IMR-90 (cell line): ENCODE data around the gene SLC2A1. TPM values are rescaled to one million over a fixed set of nuclear protein-coding genes. Genes with fewer than 3 reads are reported as not detected.

Source experiments
- ATAC-seq: fragments of 200-7000 bp; cut with Tn5 transposase; 2 replicates; pipeline ENCODE4 v1.9.1; 2020; ENCODE audit warnings: low read depth, mild to moderate bottlenecking, moderate library complexity
- BruUV-seq: library from RNA; stranded (reverse); fragments of 400-500 nt; replicated peaks from 2 replicates; lab custom pipeline; 2021; lab: Mats Ljungman, UMichigan
- CTCF ChIA-PET: fragments of 300-600 bp; formaldehyde crosslinking; extraction: SDS; loops from one replicate; lab custom pipeline; 2021; ENCODE audit warnings: antibody characterized with exemption; lab: Yijun Ruan, JAX
- POLR2A ChIA-PET: fragments of 300-600 bp; sonication (Branson Sonifier 250); formaldehyde crosslinking; loops from one replicate; lab custom pipeline; 2022; ENCODE audit warnings: antibody characterized with exemption; ENCODE audit not compliant: unreplicated experiment; lab: Charles Lee
- DNase-seq: peaks from one replicate; pipeline ENCODE4 v3.0.0; 2013
- H2AFZ ChIP-seq: replicated peaks from 2 replicates; pipeline ENCODE3; 2013; ENCODE audit warnings: low read length, mild to moderate bottlenecking; ENCODE audit not compliant: poor library complexity
- H2AK5ac ChIP-seq: 2 replicates; pipeline ENCODE4 v1.6.1; 2013; ENCODE audit warnings: low read depth, low read length, inconsistent platforms
- H2AK9ac ChIP-seq: replicated peaks from 2 replicates; pipeline ENCODE3; 2013; ENCODE audit warnings: mild to moderate bottlenecking, low read depth, low read length, moderate library complexity; ENCODE audit not compliant: poor library complexity
- H2BK120ac ChIP-seq: 2 replicates; pipeline ENCODE4 v1.6.1; 2013; ENCODE audit warnings: low read depth, low read length, inconsistent platforms
- H2BK15ac ChIP-seq: 3 replicates; pipeline ENCODE4 v1.6.1; 2013; ENCODE audit warnings: low read depth, low read length, inconsistent platforms
- H2BK20ac ChIP-seq: 2 replicates; pipeline ENCODE4 v1.6.1; 2013; ENCODE audit warnings: low read depth, mild to moderate bottlenecking, inconsistent platforms, low read length, moderate library complexity
- H2BK5ac ChIP-seq: 2 replicates; pipeline ENCODE4 v1.6.1; 2013; ENCODE audit warnings: mild to moderate bottlenecking, low read depth, low read length, inconsistent platforms; ENCODE audit not compliant: poor library complexity, severe bottlenecking
- H3K14ac ChIP-seq: replicated peaks from 2 replicates; pipeline ENCODE4 v1.6.1; 2013; ENCODE audit warnings: low read depth, low read length, inconsistent platforms
- H3K18ac ChIP-seq: 2 replicates; pipeline ENCODE4 v1.6.1; 2013; ENCODE audit warnings: low read depth, low read length, control low read depth
- H3K23ac ChIP-seq: 2 replicates; pipeline ENCODE4 v1.6.1; 2013; ENCODE audit warnings: low read depth, low read length, inconsistent platforms
- H3K27ac ChIP-seq: 2 replicates; pipeline ENCODE4 v1.5.1; 2013; ENCODE audit warnings: mild to moderate bottlenecking, control low read depth, low read length; ENCODE audit not compliant: insufficient read depth
- H3K27me3 ChIP-seq: 2 replicates; pipeline ENCODE4 v1.6.1; 2013; ENCODE audit warnings: low read length; ENCODE audit not compliant: control insufficient read depth, insufficient read depth
- H3K36me3 ChIP-seq: 2 replicates; pipeline ENCODE4 v1.6.1; 2013; ENCODE audit warnings: low read length, mixed read lengths; ENCODE audit not compliant: control insufficient read depth, insufficient read depth
- H3K4ac ChIP-seq: 2 replicates; pipeline ENCODE4 v1.6.1; 2013; ENCODE audit warnings: low read depth, low read length, inconsistent platforms
- H3K4me1 ChIP-seq: 2 replicates; pipeline ENCODE4 v1.6.1; 2013; ENCODE audit warnings: low read length, mixed read lengths; ENCODE audit not compliant: control insufficient read depth, insufficient read depth
- H3K4me2 ChIP-seq: 2 replicates; pipeline ENCODE4 v1.6.1; 2013; ENCODE audit warnings: low read depth, mild to moderate bottlenecking, control low read depth, low read length, moderate library complexity
- H3K4me3 ChIP-seq: 2 replicates; pipeline ENCODE4 v1.5.1; 2013; ENCODE audit warnings: low read depth, mild to moderate bottlenecking, control low read depth, low read length, moderate library complexity; ENCODE audit not compliant: insufficient read depth
- H3K56ac ChIP-seq: 2 replicates; pipeline ENCODE4 v1.6.1; 2013; ENCODE audit warnings: low read length, inconsistent platforms; ENCODE audit not compliant: insufficient read depth; ENCODE audit errors: extremely low read depth
- H3K79me1 ChIP-seq, 2 experiments: 2 replicates each; pipeline ENCODE4 v1.6.1; 2013; ENCODE audit warnings: low read length in 2 of 2, inconsistent platforms in 1 of 2, low read depth in 1 of 2
- H3K9ac ChIP-seq: 2 replicates; pipeline ENCODE4 v1.6.1; 2013; ENCODE audit warnings: low read depth, low read length, control low read depth
- H3K9me1 ChIP-seq: 2 replicates; pipeline ENCODE4 v1.6.1; 2013; ENCODE audit warnings: low read length, inconsistent platforms; ENCODE audit not compliant: insufficient read depth
- H3K9me3 ChIP-seq: 2 replicates; pipeline ENCODE4 v1.6.1; 2013; ENCODE audit warnings: low read length; ENCODE audit not compliant: control insufficient read depth, insufficient read depth
- H4K20me1 ChIP-seq: 2 replicates; pipeline ENCODE4 v1.6.1; 2013; ENCODE audit warnings: low read length, inconsistent platforms; ENCODE audit not compliant: insufficient read depth
- H4K5ac ChIP-seq: 2 replicates; pipeline ENCODE4 v1.6.1; 2013; ENCODE audit warnings: mild to moderate bottlenecking, low read depth, low read length, control low read depth
- H4K8ac ChIP-seq, 2 experiments: 2 replicates each; pipeline ENCODE4 v1.6.1; 2013; ENCODE audit warnings: low read depth in 2 of 2, low read length in 2 of 2, control low read depth in 1 of 2, inconsistent platforms in 1 of 2
- H4K91ac ChIP-seq: 2 replicates; pipeline ENCODE4 v1.6.1; 2013; ENCODE audit warnings: low read depth, low read length, inconsistent platforms; ENCODE audit not compliant: insufficient read depth
- BHLHE40 ChIP-seq: fragments of 150-350 bp; IDR thresholded peaks from 2 replicates; pipeline ENCODE4 v1.6.1; 2016; ENCODE audit warnings: mild to moderate bottlenecking, low read depth, low read length
- CEBPB ChIP-seq: IDR thresholded peaks from 2 replicates; pipeline ENCODE4 v1.6.1; 2012; ENCODE audit warnings: low read depth, low read length, improper control_type of control experiment
- CHD1 ChIP-seq: IDR thresholded peaks from 2 replicates; pipeline ENCODE4 v1.6.1; 2012; ENCODE audit warnings: low read depth, low read length, improper control_type of control experiment
- CTCF ChIP-seq: conservative IDR thresholded peaks from 2 replicates; pipeline ENCODE4 v1.5.1; 2012; ENCODE audit warnings: mild to moderate bottlenecking, low read depth, low read length, improper control_type of control experiment
- ELK1 ChIP-seq: fragments of 150-350 bp; IDR thresholded peaks from 2 replicates; pipeline ENCODE4 v1.6.1; 2016; ENCODE audit warnings: low read depth, mild to moderate bottlenecking, low read length, moderate library complexity, borderline replicate concordance
- FOS ChIP-seq: fragments of 150-350 bp; IDR thresholded peaks from 2 replicates; pipeline ENCODE4 v1.6.1; 2016; ENCODE audit warnings: low read depth, low read length
- MAFK ChIP-seq: IDR thresholded peaks from 2 replicates; pipeline ENCODE4 v1.6.1; 2012; ENCODE audit warnings: low read depth, low read length, improper control_type of control experiment
- MAZ ChIP-seq: IDR thresholded peaks from 2 replicates; pipeline ENCODE4 v1.6.1; 2012; ENCODE audit warnings: low read depth, mild to moderate bottlenecking, low read length, improper control_type of control experiment, moderate library complexity, borderline replicate concordance
- MXI1 ChIP-seq: IDR thresholded peaks from 2 replicates; pipeline ENCODE4 v1.6.1; 2012; ENCODE audit warnings: low read depth, mild to moderate bottlenecking, low read length, moderate library complexity, borderline replicate concordance
- NFE2L2 ChIP-seq: fragments of 150-350 bp; IDR thresholded peaks from 2 replicates; pipeline ENCODE4 v1.6.1; 2016; ENCODE audit warnings: low read depth, mild to moderate bottlenecking, low read length
- POLR2A ChIP-seq: IDR thresholded peaks from 2 replicates; pipeline ENCODE4 v1.6.1; 2012; ENCODE audit warnings: mild to moderate bottlenecking, low read depth, low read length
- RAD21 ChIP-seq: IDR thresholded peaks from 2 replicates; pipeline ENCODE4 v1.6.1; 2012; ENCODE audit warnings: low read length, improper control_type of control experiment
- RCOR1 ChIP-seq: IDR thresholded peaks from 2 replicates; pipeline ENCODE4 v1.6.1; 2012; ENCODE audit warnings: mild to moderate bottlenecking, low read length, improper control_type of control experiment; ENCODE audit not compliant: insufficient replicate concordance
- RFX5 ChIP-seq: IDR thresholded peaks from 2 replicates; pipeline ENCODE4 v1.8.0; 2012; ENCODE audit warnings: low read depth, mild to moderate bottlenecking, low read length, moderate library complexity
- SMC3 ChIP-seq: fragments of 150-350 bp; IDR thresholded peaks from 2 replicates; pipeline ENCODE4 v1.6.1; 2016; ENCODE audit warnings: low read depth, mild to moderate bottlenecking, antibody characterized with exemption, low read length, moderate library complexity
- USF2 ChIP-seq: fragments of 150-350 bp; IDR thresholded peaks from 2 replicates; pipeline ENCODE4 v1.6.1; 2017; ENCODE audit warnings: mild to moderate bottlenecking, antibody characterized with exemption, low read length, low read depth
- WGBS, 2 experiments: methylation state at CpG; one replicate each; pipeline versions ENCODE4 v1.1.5 to v1.1.7; 2013; ENCODE audit warnings: missing lambda C conversion rate in 2 of 2; ENCODE audit not compliant: insufficient read length in 1 of 2; ENCODE audit errors: extremely low coverage in 2 of 2; 5-methylcytosine and 5-hydroxymethylcytosine counted together
- dilution Hi-C: fragments of 300-500 bp; cut with HindIII; formaldehyde crosslinking; loops from one replicate; pipeline ENCODE4 v1.14.3; 2018; ENCODE audit warnings: low sequenced_read_pairs; ENCODE audit not compliant: unreplicated experiment
- in situ Hi-C: fragments of 300-500 bp; cut with MboI; formaldehyde crosslinking; loops from 3 replicates; pipeline ENCODE4 v1.14.3; 2019; ENCODE audit warnings: low sequenced_read_pairs, inconsistent platforms, mixed read lengths
- intact Hi-C: fragments of 100-400 bp; cut with micrococcal nuclease; formaldehyde crosslinking; loops from 2 replicates; pipeline ENCODE4 v1.10.0; 2022
- polyA plus RNA-seq, 3 experiments: library from polyadenylated mRNA; depleted of rRNA; stranded (reverse); fragments of >200 nt; gene quantifications; 2 replicates each; pipeline ENCODE4 v1.2.3, GENCODE V29; 2012; ENCODE audit warnings: low replicate concordance in 1 of 3
- total RNA-seq: library from RNA; depleted of rRNA; stranded (reverse); fragments of >200 nt; gene quantifications from 2 replicates; pipeline ENCODE4 v1.2.3, GENCODE V29; 2012

The SLC2A1 gene
- total and polyA plus RNA-seq, 2 of the 4 experiments (the other 2 are of a cell fraction), result 200 to 395 TPM

- H4K91ac ChIP-seq, result no peak overlapping the region
- DNase-seq, result no peak
- no peak overlapping the region for H2BK5ac ChIP-seq
- H3K79me1 ChIP-seq, result no peaks in the 10 kb centered on the region
- no peak overlapping the region for H3K14ac ChIP-seq
- no peaks in the 10 kb centered on the region for H3K9me3 ChIP-seq
- H2BK120ac ChIP-seq, result no peak overlapping the region
- H3K4me3 ChIP-seq, result no peak overlapping the region
- peak overlapping the region; percentile 23; the same call in 1 of the 2 replicates for H2AK5ac ChIP-seq
- H2BK15ac ChIP-seq, result no peak overlapping the region
- H2AFZ ChIP-seq, result no peak overlapping the region
- dilution Hi-C loops (no loop called here), intact Hi-C loops (no loop called here), in situ Hi-C loops (no loop called here)
- H4K8ac ChIP-seq, result no peak overlapping the region
- no peaks in the 10 kb centered on the region for H3K36me3 ChIP-seq
- ChIA-PET CTCF (no interaction called here), POLR2A (no interaction called here)
- TF ChIP-seq MAZ, result no peak
- no peak for TF ChIP-seq POLR2A
- no peak for TF ChIP-seq CEBPB
- no peak for TF ChIP-seq USF2
- TF ChIP-seq NFE2L2, result no peak
- TF ChIP-seq MXI1, result no peak
- no peak for TF ChIP-seq SMC3
- no peak for TF ChIP-seq RFX5
- TF ChIP-seq ELK1, result no peak
- TF ChIP-seq CTCF, result no peak
- TF ChIP-seq RCOR1, result no peak
- no peak for TF ChIP-seq CHD1
- no peak for TF ChIP-seq FOS
- no peak for TF ChIP-seq BHLHE40
- TF ChIP-seq MAFK, result no peak
- TF ChIP-seq RAD21, result no peak
- no peak overlapping the region for H2AK9ac ChIP-seq
- H3K27me3 ChIP-seq, result 0 out of 2 replicates have a peak, but pooled peaks cover 2% of the 10 kb centered on the region
- no peak overlapping the region for H3K56ac ChIP-seq
- no peak overlapping the region for H4K5ac ChIP-seq
- peaks cover 7% of the 10 kb centered on the region for H3K4me1 ChIP-seq
- no peak overlapping the region for H3K4me2 ChIP-seq
- H3K9me1 ChIP-seq, result no peaks in the 10 kb centered on the region
- BruUV-seq, result no TSS peak
- H3K9ac ChIP-seq, result no peak overlapping the region
- H3K18ac ChIP-seq, result no peak overlapping the region
- H3K23ac ChIP-seq, result no peak overlapping the region
- ATAC-seq, result no peak
- no peak overlapping the region for H3K27ac ChIP-seq
- H4K20me1 ChIP-seq, result no peaks in the 10 kb centered on the region
- no peak overlapping the region for H2BK20ac ChIP-seq
- no peak overlapping the region for H3K4ac ChIP-seq
- 0% methylated on average over 1 of the region's 4 CpGs; no CpG with 5 or more reads in 1 of the 2 experiments for WGBS, 2 experiments
Observed at GRCh38 chr1:43002116-43002515, 43.4 kb upstream of the SLC2A1 start.
